HL-60 (cell line): Measurements from ENCODE around the gene MEP1B.
"Not testable (repeated sequence)": the region's sequence is repeated elsewhere in the genome, so short reads cannot be mapped to it uniquely, and the experiment has no call there.

Experiments used
- DNase-seq, 2 experiments: peaks; one replicate each; pipeline ENCODE4 v3.0.0-alpha.2; 2010 to 2020; ENCODE audit warnings: low read depth in 1 of 2, low spot score in 1 of 2
- H3K27ac ChIP-seq: fragments of 250-450 bp; sonication (Bioruptor Pico); replicated peaks from 2 replicates; pipeline ENCODE4 v1.5.1; 2020; ENCODE audit warnings: mild to moderate bottlenecking, moderate library complexity
- H3K27me3 ChIP-seq: fragments of 250-450 bp; sonication (Bioruptor Pico); 2 replicates; pipeline ENCODE4 v1.5.1; 2021; ENCODE audit warnings: mild to moderate bottlenecking, moderate library complexity; ENCODE audit not compliant: insufficient read depth, poor library complexity, severe bottlenecking
- H3K4me3 ChIP-seq: replicated peaks from 2 replicates; pipeline ENCODE4 v1.5.1; 2011; ENCODE audit warnings: mild to moderate bottlenecking, control low read depth, low read length; ENCODE audit not compliant: insufficient read depth
- CTCF ChIP-seq: IDR thresholded peaks from one replicate; pipeline ENCODE4 v1.5.1; 2011; ENCODE audit warnings: low read length, control low read depth, inconsistent platforms; ENCODE audit not compliant: insufficient read depth
- GABPA ChIP-seq: IDR thresholded peaks from 2 replicates; pipeline ENCODE4 v1.6.1; 2012; ENCODE audit warnings: low read depth
- POLR2AphosphoS5 ChIP-seq: IDR thresholded peaks from 2 replicates; pipeline ENCODE4 v1.6.1; 2012; ENCODE audit warnings: low read depth
- REST ChIP-seq: IDR thresholded peaks from 2 replicates; pipeline ENCODE4 v1.6.1; 2012; ENCODE audit warnings: low read depth; ENCODE audit not compliant: insufficient replicate concordance
- SPI1 ChIP-seq: IDR thresholded peaks from 2 replicates; pipeline ENCODE4 v1.6.1; 2012; ENCODE audit warnings: low read depth, mild to moderate bottlenecking, borderline replicate concordance

MEP1B gene

GRCh38 chr18:32174719-32175118 lies 15.1 kb upstream of the MEP1B start:
- Histone ChIP-seq H3K4me3 (no peak overlapping the region), H3K27me3 (no peaks in the 10 kb centered on the region), H3K27ac (no peak overlapping the region)
- TF ChIP-seq SPI1 (no peak), CTCF (no peak), GABPA (no peak), POLR2AphosphoS5 (no peak), REST (no peak)
- no peak for DNase-seq

- Histone ChIP-seq H3K4me3 (no peak overlapping the region), H3K27me3 (no peaks in the 10 kb centered on the region), H3K27ac (no peak overlapping the region)
- DNase-seq: no peak
- no peak for TF ChIP-seq CTCF
Observed at GRCh38 chr18:32175265-32175664, 14.6 kb upstream of the MEP1B start.

GRCh38 chr18:32176745-32177144 lies 13.1 kb upstream of the MEP1B start:
- H3K27ac ChIP-seq, DNase-seq, H3K27me3 ChIP-seq: not testable (repeated sequence)

GRCh38 chr18:32177530-32177929 lies 12.3 kb upstream of the MEP1B start:
- Histone ChIP-seq H3K4me3 (no peak overlapping the region), H3K27me3 (no peaks in the 10 kb centered on the region), H3K27ac (no peak overlapping the region)
- no peak for TF ChIP-seq CTCF
- TF ChIP-seq GABPA: no peak
- TF ChIP-seq POLR2AphosphoS5: no peak
- no peak for TF ChIP-seq SPI1
- TF ChIP-seq REST: no peak
- DNase-seq: no peak

More at GRCh38 chr18:32176745-32177144, 13.1 kb upstream of the MEP1B start:
- not testable (repeated sequence) for H3K4me3 ChIP-seq
